GM19239 (cell line): Measurements from ENCODE around the gene AHNAK2.
"Not testable (repeated sequence)": the region's sequence is repeated elsewhere in the genome, so short reads cannot be mapped to it uniquely, and the experiment has no call there.

ENCODE experiments used
- DNase-seq: peaks from one replicate; pipeline ENCODE4 v3.0.0; 2011; ENCODE audit warnings: low spot score; ENCODE audit not compliant: insufficient read length
- FAIRE-seq: peaks from 2 replicates; lab custom pipeline; 2011; peaks lifted over from hg19 to GRCh38; lab: Jason Lieb, UNC

Gene AHNAK2

DNA sequence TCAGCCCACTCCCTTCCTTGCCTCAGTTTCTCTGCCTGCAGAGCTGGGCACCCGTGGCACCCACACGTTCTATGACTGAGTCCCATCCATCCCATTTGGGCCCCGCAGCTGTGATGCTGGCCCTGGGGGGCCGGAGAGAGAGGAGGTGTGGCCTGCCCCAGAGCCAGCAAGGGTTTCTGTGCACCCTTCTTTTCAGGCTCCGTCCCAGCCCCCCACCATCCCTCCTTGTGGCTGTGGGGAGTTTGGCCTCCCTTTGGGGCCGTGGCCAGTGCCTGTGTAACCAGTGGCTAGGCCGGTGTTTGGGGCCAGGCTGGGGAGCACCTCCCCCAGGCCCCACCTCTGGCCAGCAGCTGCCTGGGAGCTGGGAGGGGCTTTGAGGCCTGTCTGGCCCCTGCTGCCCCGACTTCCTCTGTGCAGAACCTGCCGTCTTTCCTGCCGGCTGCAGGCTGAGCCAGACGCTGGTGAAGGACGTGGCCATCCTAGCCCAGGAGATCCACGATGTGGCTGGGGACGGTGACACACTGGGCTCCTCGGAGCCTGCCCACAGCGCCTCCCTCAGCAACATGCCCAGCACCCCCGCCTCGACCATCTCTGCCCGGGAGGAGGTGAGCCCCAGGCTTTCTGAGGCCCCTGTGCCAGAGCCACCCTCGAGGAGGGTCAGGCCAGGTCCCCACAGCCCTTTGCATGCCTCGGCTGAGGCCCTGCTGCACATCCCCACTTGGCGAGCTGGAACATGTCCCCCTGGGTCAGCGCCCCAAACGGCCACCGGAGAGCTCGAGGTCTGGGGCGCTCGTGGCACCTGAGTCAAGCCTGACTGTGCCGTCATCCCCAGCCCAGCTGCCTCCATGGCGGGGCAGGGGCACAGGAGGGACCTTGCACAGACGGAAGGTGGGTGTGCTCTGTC is 85.4 kb downstream of the AHNAK2 start:
- DNase-seq = no peak

DNA sequence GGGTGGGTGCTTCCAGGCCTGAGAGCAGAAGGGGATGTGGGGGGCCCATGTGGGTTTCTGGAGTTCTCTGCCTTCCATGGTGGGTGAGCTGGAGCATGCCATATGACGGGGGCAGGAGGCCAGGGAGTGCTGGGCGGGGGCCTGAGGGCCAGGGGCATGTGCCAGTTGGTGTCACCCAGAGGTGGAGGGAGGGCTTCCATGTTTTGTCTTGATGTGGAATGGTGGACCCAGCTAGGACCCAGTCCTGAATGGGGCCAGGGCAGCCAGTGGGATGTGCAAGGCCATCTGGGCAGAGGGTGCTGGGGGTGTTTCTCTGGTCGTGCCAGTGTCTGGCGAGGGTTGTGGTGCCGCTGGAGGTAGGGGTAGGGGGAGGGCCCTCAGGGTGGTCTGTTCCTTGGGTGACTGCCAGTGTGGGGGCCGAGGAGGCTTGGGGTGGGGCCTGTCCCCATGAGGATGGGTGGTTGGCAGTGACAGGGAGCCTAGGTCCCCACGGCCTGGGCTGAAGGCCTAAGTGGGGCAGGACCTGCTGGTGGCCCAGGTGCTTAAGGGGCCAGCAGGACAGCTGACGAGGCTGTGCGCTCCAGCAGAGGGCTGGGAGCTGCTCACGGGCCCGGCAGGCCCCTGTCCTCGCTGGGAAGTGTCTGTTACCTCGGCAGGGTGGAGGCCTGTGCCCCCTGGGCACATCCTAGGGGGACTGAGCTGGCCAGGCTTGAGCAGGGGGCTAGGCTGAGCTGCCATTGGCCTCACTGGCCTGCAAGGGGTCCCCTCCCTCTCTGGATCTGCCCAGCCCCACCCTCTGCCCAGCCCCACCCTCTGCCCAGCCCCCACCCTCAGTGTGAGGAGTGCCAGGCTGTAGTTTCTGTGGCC is 86.3 kb downstream of the AHNAK2 start:
- DNase-seq (no peak), FAIRE-seq (no peak)

More for the DNA sequence above, 85.4 kb downstream of the AHNAK2 start:
- FAIRE-seq = no peak

GRCh38 chr14:104891121-104891551 is 87.0 kb downstream of the AHNAK2 start:
- FAIRE-seq = no peak
- DNase-seq = no peak

- not testable (repeated sequence) for DNase-seq, FAIRE-seq
Measured at GRCh38 chr14:104890292-104890691, 87.9 kb downstream of the AHNAK2 start.

- FAIRE-seq = no peak
- no peak for DNase-seq
Measured at GRCh38 chr14:104889375-104889757, 88.8 kb downstream of the AHNAK2 start.

DNA sequence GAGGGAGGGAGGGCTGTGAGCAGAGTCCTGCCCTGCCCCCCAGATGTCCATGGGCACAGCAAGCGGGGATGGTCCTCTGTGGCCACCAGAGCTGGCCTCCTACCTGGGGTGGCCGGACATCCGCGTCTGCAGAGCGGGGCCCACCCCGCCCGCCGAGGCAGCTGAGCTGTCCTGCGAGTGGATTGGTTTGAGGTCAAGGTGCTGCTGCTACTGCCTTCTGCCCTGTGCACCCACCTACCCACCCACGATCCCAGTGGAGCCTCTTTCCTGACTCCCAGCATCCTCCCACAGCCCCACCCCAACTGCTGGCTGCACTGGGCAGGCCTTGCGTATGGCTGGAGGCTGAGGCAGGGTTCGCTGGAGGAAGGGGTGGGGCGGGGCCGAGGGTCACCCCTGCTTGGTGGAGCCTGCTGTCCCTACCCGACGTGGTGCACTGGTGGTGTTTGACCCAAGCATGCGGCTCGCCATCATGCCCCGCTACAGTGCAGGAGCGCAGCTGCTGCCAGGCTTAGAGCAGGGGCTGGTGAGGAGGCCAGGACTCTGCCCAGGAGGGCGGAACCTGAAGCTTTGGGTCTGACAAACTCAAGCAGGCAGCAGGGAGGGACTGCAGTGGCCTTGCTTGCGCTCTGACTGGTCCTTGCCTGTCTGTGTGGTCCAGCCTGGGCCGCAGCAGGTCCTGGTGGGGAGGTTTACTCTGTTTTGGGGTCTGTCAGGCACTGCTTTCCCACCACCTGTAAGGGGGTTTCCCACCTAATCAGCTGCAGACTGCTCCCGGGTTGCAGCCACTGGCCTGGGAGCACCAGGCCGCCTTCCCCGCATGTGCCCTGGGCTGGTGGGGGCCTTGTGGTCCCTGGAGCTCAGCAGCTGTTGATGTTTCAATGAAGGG is 89.4 kb downstream of the AHNAK2 start:
- no peak for FAIRE-seq

DNA sequence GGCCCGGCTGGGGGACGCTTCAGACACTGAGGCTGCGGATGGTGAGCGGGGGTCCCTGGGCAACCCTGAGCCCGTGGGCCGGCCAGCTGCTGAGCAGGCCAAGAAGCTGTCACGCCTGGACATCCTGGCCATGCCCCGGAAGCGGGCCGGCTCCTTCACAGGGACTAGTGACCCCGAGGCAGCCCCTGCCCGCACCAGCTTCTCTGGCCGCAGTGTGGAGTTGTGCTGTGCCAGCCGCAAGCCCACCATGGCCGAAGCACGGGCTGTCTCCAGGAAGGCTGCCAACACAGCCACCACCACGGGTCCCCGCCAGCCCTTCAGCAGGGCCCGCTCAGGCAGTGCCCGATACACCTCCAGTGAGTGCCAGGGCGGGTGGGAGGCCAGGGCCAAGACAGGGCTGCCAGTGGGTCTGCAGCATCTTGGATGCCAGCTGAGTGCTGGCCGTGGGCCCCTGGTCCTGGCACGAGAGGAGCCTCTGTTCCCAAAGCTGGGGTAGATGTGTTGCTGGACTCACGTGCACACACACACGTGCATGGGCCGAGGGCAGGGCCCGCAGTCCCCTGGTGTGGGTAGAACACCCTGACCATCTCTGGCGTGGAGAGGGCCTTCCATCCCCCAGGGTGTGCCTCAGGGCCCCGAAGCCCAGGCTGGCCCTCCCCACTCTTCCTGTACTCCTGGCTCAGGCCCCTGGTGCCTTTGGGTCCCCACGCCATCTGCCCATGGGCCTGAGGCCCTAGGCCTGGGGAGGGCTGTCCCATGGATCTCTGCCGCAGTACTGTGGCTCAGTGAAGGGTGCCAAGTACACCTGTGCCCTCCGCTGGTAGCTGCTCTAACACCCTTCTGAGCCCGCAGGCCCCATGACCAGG is 90.3 kb downstream of the AHNAK2 start:
- DNase-seq (no peak), FAIRE-seq (no peak)

More for the DNA sequence above, 89.4 kb downstream of the AHNAK2 start:
- no peak for DNase-seq
